ENCODE data around the gene OR10H4. TPM values are rescaled to one million over a fixed set of nuclear protein-coding genes. Genes with fewer than 3 reads are reported as not detected.

The OR10H4 gene
- polyA plus RNA-seq, 4 donors: not detected

- no peaks in the 10 kb centered on the region for H3K36me3 ChIP-seq (ENCODE audit: control insufficient read depth in 3 of 3, insufficient read depth in 2 of 3, low read depth in 1 of 3, low read length in 3 of 3)
- no peak for FAIRE-seq
- peaks cover 0 to 3% (median 0%) of the 10 kb centered on the region in 3 donors for H3K4me1 ChIP-seq (ENCODE audit: control insufficient read depth in 3 of 3, insufficient read depth in 2 of 3, low read depth in 1 of 3, low read length in 2 of 3)
- 16 to 52% (median 29%) methylated on average over 10 of the region's 10 CpGs for WGBS, 3 donors
- H3K27ac ChIP-seq (ENCODE audit: low read depth in 1 of 3, low read length in 2 of 3): peak within 1 kb of the TSS in 1 of 3 donors; percentile 82
- H3K9me3 ChIP-seq (ENCODE audit: control insufficient read depth in 2 of 2, insufficient read depth in 1 of 2, low read depth in 1 of 2, low read length in 1 of 2): peaks cover 0 to 6% of the 10 kb centered on the region in 2 donors
- H3K27me3 ChIP-seq (ENCODE audit: control insufficient read depth in 3 of 3, insufficient read depth in 3 of 3, low read length in 3 of 3): peaks cover 0 to 15% (median 0%) of the 10 kb centered on the region in 3 donors
- DNase-seq: peak; percentile 42 to 99
- peak within 1 kb of the TSS in 1 of 3 donors; percentile 36 for H3K4me3 ChIP-seq (ENCODE audit: low read depth in 1 of 3, low read length in 3 of 3)
Measured at GRCh38 chr19:15934332-15935078, 14.3 kb upstream of the OR10H4 start, which contains the start of gene CYP4F11. CYP4F11 (minus strand) TSS chr19:15934529; CDS start chr19:15934408, 121 bp downstream.

DNA sequence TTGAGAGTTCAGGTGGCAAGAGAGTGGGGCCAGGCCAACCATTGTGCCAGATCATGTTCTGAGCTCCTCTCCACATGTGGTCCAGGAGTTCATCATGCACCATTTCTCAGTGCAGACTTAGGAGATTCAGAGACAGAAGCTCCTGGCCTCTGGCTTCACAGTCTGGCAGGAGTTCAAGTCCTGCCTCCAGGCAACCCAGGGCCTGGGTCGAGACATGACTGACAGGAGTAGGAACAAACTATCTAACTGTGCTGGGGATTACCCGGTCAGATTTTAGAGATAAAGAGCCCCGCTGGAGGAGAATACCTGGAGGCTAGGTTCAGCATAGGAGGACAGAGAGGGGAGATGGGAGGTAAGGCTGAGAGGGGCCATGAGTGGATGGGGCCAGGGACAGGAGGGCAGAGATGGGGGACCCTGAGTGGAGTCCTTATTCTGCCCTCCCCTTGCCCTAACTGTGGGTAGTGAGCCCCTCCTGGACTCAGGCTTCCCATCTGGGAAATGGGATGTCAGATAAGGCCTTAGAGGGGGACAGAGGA lies 13.6 kb upstream of the OR10H4 start:
- Histone ChIP-seq H3K27me3 (ENCODE audit: control insufficient read depth in 3 of 3, insufficient read depth in 3 of 3, low read length in 3 of 3) (peaks cover 0 to 15% (median 0%) of the 10 kb centered on the region in 3 donors), H3K4me1 (ENCODE audit: control insufficient read depth in 3 of 3, insufficient read depth in 2 of 3, low read depth in 1 of 3, low read length in 2 of 3) (peaks cover 0 to 3% (median 0%) of the 10 kb centered on the region in 3 donors), H3K36me3 (ENCODE audit: control insufficient read depth in 3 of 3, insufficient read depth in 2 of 3, low read depth in 1 of 3, low read length in 3 of 3) (no peaks in the 10 kb centered on the region), H3K4me3 (ENCODE audit: low read depth in 1 of 3, low read length in 3 of 3) (no peak overlapping the region), H3K9me3 (ENCODE audit: control insufficient read depth in 2 of 2, insufficient read depth in 1 of 2, low read depth in 1 of 2, low read length in 1 of 2) (peaks cover 0 to 6% of the 10 kb centered on the region in 2 donors), H3K27ac (ENCODE audit: low read depth in 1 of 3, low read length in 2 of 3) (peak overlapping the region in 1 of 3 donors; percentile 71)
- DNase-seq: no peak
- FAIRE-seq: no peak
- WGBS, 3 donors: 8 to 42% (median 19%) methylated on average over 3 of the region's 3 CpGs

DNA sequence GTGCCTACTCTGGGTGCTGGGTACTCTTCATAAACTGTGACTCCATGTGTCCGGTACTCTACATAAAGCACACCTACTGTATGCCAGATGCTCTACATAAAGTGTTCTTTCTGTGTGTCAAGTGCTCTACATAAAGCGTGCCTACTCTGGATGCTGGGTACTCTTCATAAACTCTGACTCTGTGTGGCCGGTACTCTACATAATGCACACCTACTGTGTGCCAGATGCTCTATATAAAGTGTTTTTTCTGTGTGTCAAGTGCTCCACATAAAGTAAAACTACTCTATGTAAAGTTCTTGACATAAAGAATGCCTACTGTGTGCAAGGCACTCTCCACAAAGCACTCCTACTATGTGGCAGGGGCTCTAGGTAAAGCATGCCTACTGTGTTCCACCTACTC lies 12.6 kb upstream of the OR10H4 start:
- Histone ChIP-seq H3K4me1 (ENCODE audit: control insufficient read depth in 3 of 3, insufficient read depth in 2 of 3, low read depth in 1 of 3, low read length in 2 of 3) (peaks cover 0 to 3% (median 0%) of the 10 kb centered on the region in 3 donors), H3K4me3 (ENCODE audit: low read depth in 1 of 3, low read length in 3 of 3) (no peak overlapping the region), H3K27ac (ENCODE audit: low read depth in 1 of 3, low read length in 2 of 3) (no peak overlapping the region), H3K27me3 (ENCODE audit: control insufficient read depth in 3 of 3, insufficient read depth in 3 of 3, low read length in 3 of 3) (peaks cover 0 to 15% (median 0%) of the 10 kb centered on the region in 3 donors), H3K36me3 (ENCODE audit: control insufficient read depth in 3 of 3, insufficient read depth in 2 of 3, low read depth in 1 of 3, low read length in 3 of 3) (no peaks in the 10 kb centered on the region), H3K9me3 (ENCODE audit: control insufficient read depth in 2 of 2, insufficient read depth in 1 of 2, low read depth in 1 of 2, low read length in 1 of 2) (peaks cover 0 to 6% of the 10 kb centered on the region in 2 donors)
- FAIRE-seq (no peak), DNase-seq (no peak)
- 78 to 85% (median 84%) methylated on average over 3 of the region's 3 CpGs for WGBS, 3 donors

DNA sequence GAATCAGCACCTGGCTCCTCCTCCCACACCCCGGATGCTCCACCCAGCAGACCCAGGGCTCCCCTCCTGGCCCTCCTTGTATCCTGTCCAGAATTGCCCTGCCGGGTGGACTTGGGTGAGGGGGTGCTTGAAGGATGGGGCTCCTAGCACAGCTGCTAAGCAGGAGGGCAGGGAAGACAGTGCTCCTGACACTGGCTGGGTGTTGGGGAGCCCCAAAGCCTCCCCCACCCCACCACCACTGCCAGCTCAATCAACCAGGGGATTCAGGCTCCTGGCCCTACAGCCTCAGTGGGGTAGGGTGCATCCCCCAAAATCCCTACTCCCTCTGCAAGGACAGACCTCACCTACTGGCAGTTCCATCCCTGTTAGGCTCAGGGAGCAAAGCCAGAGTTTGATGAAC lies 11.9 kb upstream of the OR10H4 start:
- Histone ChIP-seq H3K27me3 (ENCODE audit: control insufficient read depth in 3 of 3, insufficient read depth in 3 of 3, low read length in 3 of 3) (peaks cover 0 to 15% (median 0%) of the 10 kb centered on the region in 3 donors), H3K9me3 (ENCODE audit: control insufficient read depth in 2 of 2, insufficient read depth in 1 of 2, low read depth in 1 of 2, low read length in 1 of 2) (peaks cover 0 to 6% of the 10 kb centered on the region in 2 donors), H3K36me3 (ENCODE audit: control insufficient read depth in 3 of 3, insufficient read depth in 2 of 3, low read depth in 1 of 3, low read length in 3 of 3) (no peaks in the 10 kb centered on the region), H3K4me3 (ENCODE audit: low read depth in 1 of 3, low read length in 3 of 3) (no peak overlapping the region), H3K4me1 (ENCODE audit: control insufficient read depth in 3 of 3, insufficient read depth in 2 of 3, low read depth in 1 of 3, low read length in 2 of 3) (peaks cover 0 to 3% (median 0%) of the 10 kb centered on the region in 3 donors), H3K27ac (ENCODE audit: low read depth in 1 of 3, low read length in 2 of 3) (no peak overlapping the region)
- no peak for FAIRE-seq
- 74 to 96% (median 84%) methylated on average over 2 of the region's 2 CpGs for WGBS, 3 donors
- no peak for DNase-seq

- FAIRE-seq (no peak), DNase-seq (no peak)
- Histone ChIP-seq H3K4me1 (ENCODE audit: control insufficient read depth in 3 of 3, insufficient read depth in 2 of 3, low read depth in 1 of 3, low read length in 2 of 3) (peaks cover 0 to 3% (median 0%) of the 10 kb centered on the region in 3 donors), H3K27ac (ENCODE audit: low read depth in 1 of 3, low read length in 2 of 3) (no peak overlapping the region), H3K27me3 (ENCODE audit: control insufficient read depth in 3 of 3, insufficient read depth in 3 of 3, low read length in 3 of 3) (peaks cover 0 to 15% (median 0%) of the 10 kb centered on the region in 3 donors), H3K9me3 (ENCODE audit: control insufficient read depth in 2 of 2, insufficient read depth in 1 of 2, low read depth in 1 of 2, low read length in 1 of 2) (peaks cover 0 to 6% of the 10 kb centered on the region in 2 donors), H3K36me3 (ENCODE audit: control insufficient read depth in 3 of 3, insufficient read depth in 2 of 3, low read depth in 1 of 3, low read length in 3 of 3) (no peaks in the 10 kb centered on the region), H3K4me3 (ENCODE audit: low read depth in 1 of 3, low read length in 3 of 3) (no peak overlapping the region)
- WGBS, 3 donors: 18 to 50% (median 37%) methylated on average over 2 of the region's 2 CpGs
Measured at GRCh38 chr19:15937771-15938170, 11.0 kb upstream of the OR10H4 start.

DNA sequence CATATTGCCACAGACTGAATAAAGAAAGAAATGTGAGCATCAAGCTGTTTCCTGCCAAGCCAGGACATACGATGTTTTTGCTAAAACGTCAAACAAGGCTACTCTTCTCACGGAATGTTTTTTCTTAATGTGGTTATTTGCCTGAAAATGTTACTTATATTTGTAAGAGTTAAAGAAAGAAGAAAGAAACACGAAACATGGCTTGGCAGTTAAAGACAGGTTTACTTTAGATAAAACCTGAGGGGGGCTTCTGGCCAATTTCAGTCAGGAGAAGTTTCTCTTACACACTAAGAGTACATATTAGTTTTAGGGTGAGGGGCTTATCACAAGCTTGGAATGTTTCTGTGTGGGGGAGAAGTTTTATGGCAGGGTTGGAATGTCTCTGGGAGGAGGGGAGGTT lies 4.4 kb upstream of the OR10H4 start:
- Histone ChIP-seq H3K36me3 (ENCODE audit: control insufficient read depth in 3 of 3, insufficient read depth in 2 of 3, low read depth in 1 of 3, low read length in 3 of 3) (no peaks in the 10 kb centered on the region), H3K27ac (ENCODE audit: low read depth in 1 of 3, low read length in 2 of 3) (no peak overlapping the region), H3K9me3 (ENCODE audit: control insufficient read depth in 2 of 2, insufficient read depth in 1 of 2, low read depth in 1 of 2, low read length in 1 of 2) (peaks cover 0 to 10% of the 10 kb centered on the region in 2 donors), H3K4me1 (ENCODE audit: control insufficient read depth in 3 of 3, insufficient read depth in 2 of 3, low read depth in 1 of 3, low read length in 2 of 3) (no peaks in the 10 kb centered on the region), H3K4me3 (ENCODE audit: low read depth in 1 of 3, low read length in 3 of 3) (no peak overlapping the region), H3K27me3 (ENCODE audit: control insufficient read depth in 3 of 3, insufficient read depth in 3 of 3, low read length in 3 of 3) (no peaks in the 10 kb centered on the region)
- 62 to 66% (median 62%) methylated on average over 4 of the region's 4 CpGs for WGBS, 3 donors
- DNase-seq (no peak), FAIRE-seq (no peak)

DNA sequence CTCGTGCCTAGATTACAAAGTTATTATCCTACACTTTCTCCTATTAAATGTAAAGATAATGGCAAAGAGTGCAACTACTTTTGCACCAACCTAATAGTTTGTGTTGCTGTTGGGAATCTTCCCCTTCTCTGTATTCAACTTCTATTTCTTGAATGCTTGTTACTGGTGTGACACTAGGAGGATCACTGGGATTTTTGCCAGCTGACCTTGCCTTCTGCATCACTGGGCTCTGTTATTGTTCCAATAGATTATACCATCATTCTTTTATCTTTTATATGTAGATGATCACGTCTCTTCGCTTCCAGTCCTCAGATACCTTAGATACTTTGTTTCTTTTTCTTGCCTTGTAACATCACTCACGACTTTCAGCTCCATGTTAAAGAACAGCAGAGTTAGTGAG lies 3.5 kb upstream of the OR10H4 start:
- H3K36me3 ChIP-seq (ENCODE audit: control insufficient read depth in 3 of 3, insufficient read depth in 2 of 3, low read depth in 1 of 3, low read length in 3 of 3): no peaks in the 10 kb centered on the region
- H3K27ac ChIP-seq (ENCODE audit: low read depth in 1 of 3, low read length in 2 of 3): no peak overlapping the region
- DNase-seq: no peak
- H3K4me3 ChIP-seq (ENCODE audit: low read depth in 1 of 3, low read length in 3 of 3): no peak overlapping the region
- H3K27me3 ChIP-seq (ENCODE audit: control insufficient read depth in 3 of 3, insufficient read depth in 3 of 3, low read length in 3 of 3): no peaks in the 10 kb centered on the region
- H3K4me1 ChIP-seq (ENCODE audit: control insufficient read depth in 3 of 3, insufficient read depth in 2 of 3, low read depth in 1 of 3, low read length in 2 of 3): no peaks in the 10 kb centered on the region
- H3K9me3 ChIP-seq (ENCODE audit: control insufficient read depth in 2 of 2, insufficient read depth in 1 of 2, low read depth in 1 of 2, low read length in 1 of 2): peaks cover 0 to 11% of the 10 kb centered on the region in 2 donors
- FAIRE-seq: no peak
- WGBS, 3 donors: 39 to 50% (median 40%) methylated on average over 4 of the region's 4 CpGs

DNA sequence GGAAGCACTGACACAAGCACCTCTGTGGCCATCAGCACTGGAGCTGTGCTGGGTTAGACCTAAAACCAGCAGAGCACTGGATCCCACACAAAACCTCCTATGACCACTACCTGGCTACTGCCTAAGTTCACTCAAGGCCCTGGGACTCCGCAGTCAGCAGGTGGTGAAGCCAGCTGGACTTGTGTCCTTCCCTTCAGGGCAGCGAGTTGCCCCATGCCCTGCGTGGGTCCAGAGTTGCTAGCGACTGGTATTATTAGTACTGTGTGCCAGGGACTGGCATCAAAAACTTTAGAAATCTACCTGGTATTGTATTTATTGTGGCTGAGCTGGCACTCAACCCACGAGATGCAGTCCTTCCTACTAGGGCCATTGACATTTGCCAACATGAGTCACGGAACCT lies 6.0 kb downstream of the OR10H4 start:
- Histone ChIP-seq H3K36me3 (ENCODE audit: control insufficient read depth in 3 of 3, insufficient read depth in 2 of 3, low read depth in 1 of 3, low read length in 3 of 3) (no peaks in the 10 kb centered on the region), H3K27ac (ENCODE audit: low read depth in 1 of 3, low read length in 2 of 3) (no peak overlapping the region), H3K4me1 (ENCODE audit: control insufficient read depth in 3 of 3, insufficient read depth in 2 of 3, low read depth in 1 of 3, low read length in 2 of 3) (no peaks in the 10 kb centered on the region), H3K27me3 (ENCODE audit: control insufficient read depth in 3 of 3, insufficient read depth in 3 of 3, low read length in 3 of 3) (peaks cover 0 to 3% (median 0%) of the 10 kb centered on the region in 3 donors), H3K9me3 (ENCODE audit: control insufficient read depth in 2 of 2, insufficient read depth in 1 of 2, low read depth in 1 of 2, low read length in 1 of 2) (no peaks in the 10 kb centered on the region), H3K4me3 (ENCODE audit: low read depth in 1 of 3, low read length in 3 of 3) (no peak overlapping the region)
- FAIRE-seq: no peak
- WGBS, 3 donors: 69 to 79% (median 71%) methylated on average over 6 of the region's 6 CpGs
- DNase-seq: no peak
